H1 (cell line): ENCODE measurements around the gene TMX2. TPM values are rescaled to one million over a fixed set of nuclear protein-coding genes. Genes with fewer than 3 reads are reported as not detected.
A peak's percentile ranks its signal among the peaks of the same experiment; 100 is the strongest.

Experiments used
- ASH2L ChIP-seq: fragments of 200-600, 300-600 bp; sonication (generic); IDR thresholded peaks from one replicate; pipeline ENCODE4 v1.7.1; 2017; ENCODE audit warnings: low read length
- ATF2 ChIP-seq: IDR thresholded peaks from 2 replicates; pipeline ENCODE4 v1.6.1; 2012; ENCODE audit warnings: low read length, inconsistent platforms
- CEBPB ChIP-seq: IDR thresholded peaks from 2 replicates; pipeline ENCODE4 v1.6.1; 2012; ENCODE audit warnings: low read depth, low read length
- CHD2 ChIP-seq: IDR thresholded peaks from 2 replicates; pipeline ENCODE4 v1.6.1; 2012; ENCODE audit warnings: low read length, improper control_type of control experiment
- CTCF ChIP-seq, 3 experiments: IDR thresholded peaks; 1 replicate in 2 of 3; 2 replicates in 1 of 3; pipeline versions ENCODE4 v1.5.1 to v1.6.1; 2011; ENCODE audit warnings: low read length in 3 of 3, mild to moderate bottlenecking in 3 of 3, inconsistent platforms in 2 of 3, low read depth in 1 of 3, moderate library complexity in 1 of 3; ENCODE audit not compliant: insufficient read depth in 1 of 3; ENCODE audit errors: control extremely low read depth in 1 of 3
- JUN ChIP-seq: IDR thresholded peaks from 2 replicates; pipeline ENCODE4 v1.6.1; 2011; ENCODE audit warnings: low read depth, mild to moderate bottlenecking, improper control_type of control experiment, low read length
- JUND ChIP-seq: IDR thresholded peaks from 2 replicates; pipeline ENCODE4 v1.6.1; 2011; ENCODE audit warnings: mild to moderate bottlenecking, improper control_type of control experiment, low read length
- KDM5A ChIP-seq: fragments of 200-600 bp; IDR thresholded peaks from 2 replicates; pipeline ENCODE4 v1.7.1; 2012; ENCODE audit warnings: mild to moderate bottlenecking, low read length, inconsistent platforms, mixed read lengths
- NRF1 ChIP-seq: IDR thresholded peaks from 2 replicates; pipeline ENCODE4 v1.6.1; 2011; ENCODE audit warnings: mild to moderate bottlenecking, low read depth, low read length, improper control_type of control experiment
- RNF2 ChIP-seq: fragments of 200-900, 300-1000 bp; sonication (generic); IDR thresholded peaks from 2 replicates; pipeline ENCODE4 v1.7.1; 2016; ENCODE audit warnings: borderline replicate concordance, low read depth, mild to moderate bottlenecking, antibody characterized with exemption, low read length; ENCODE audit not compliant: poor library complexity, severe bottlenecking; ENCODE audit errors: missing control alignments
- SAP30 ChIP-seq: fragments of 300-600 bp; sonication (generic); IDR thresholded peaks from 2 replicates; pipeline ENCODE4 v1.7.1; 2012; ENCODE audit warnings: low read length, moderate library complexity, mild to moderate bottlenecking, inconsistent platforms; ENCODE audit not compliant: insufficient read depth, insufficient replicate concordance
- SIN3A ChIP-seq, 2 experiments: IDR thresholded peaks in 1 of 2; conservative IDR thresholded peaks in 1 of 2; 2 replicates each; pipeline ENCODE4 v1.6.1; 2011 to 2012; ENCODE audit warnings: low read length in 2 of 2, improper control_type of control experiment in 1 of 2, low read depth in 1 of 2, mild to moderate bottlenecking in 1 of 2
- SP1 ChIP-seq: IDR thresholded peaks from 2 replicates; pipeline ENCODE4 v1.6.1; 2011; ENCODE audit warnings: low read depth, low read length
- TAF1 ChIP-seq: IDR thresholded peaks from 2 replicates; pipeline ENCODE4 v1.6.1; 2011; ENCODE audit warnings: mild to moderate bottlenecking, low read depth, low read length
- TAF7 ChIP-seq: optimal IDR thresholded peaks from 2 replicates; pipeline ENCODE3; 2011; ENCODE audit warnings: low read depth, mild to moderate bottlenecking, inconsistent platforms, low read length, moderate library complexity, borderline replicate concordance
- TBP ChIP-seq: IDR thresholded peaks from 2 replicates; pipeline ENCODE4 v1.6.1; 2011; ENCODE audit warnings: low read depth, low read length, improper control_type of control experiment
- TCF12 ChIP-seq: IDR thresholded peaks from 2 replicates; pipeline ENCODE4 v1.6.1; 2011; ENCODE audit warnings: low read depth, mild to moderate bottlenecking, low read length
- YY1 ChIP-seq: IDR thresholded peaks from 2 replicates; pipeline ENCODE4 v1.6.1; 2011; ENCODE audit warnings: low read depth, mild to moderate bottlenecking, low read length
- polyA plus RNA-seq, 7 experiments: library from polyadenylated mRNA; depleted of rRNA in 3 of 7; stranded (reverse) in 5 of 7; unstranded in 2 of 7; fragments of >200 nt in 5 of 7; fragments of 200-250 nt in 2 of 7; gene quantifications; 1 replicate in 5 of 7; 2 replicates in 1 of 7; 4 replicates in 1 of 7; pipeline versions ENCODE4 v1.2.1 to v1.2.3, GENCODE V29; 2011 to 2013; ENCODE audit warnings: missing spikeins in 2 of 7, mixed read lengths in 2 of 7
- total RNA-seq: library from RNA; stranded (reverse); fragmentation: NEBNext Ultra II Directional; extraction: Animal tissue kit (Norgen Biotek cat#: 25700); gene quantifications from 2 replicates; pipeline ENCODE4 v1.2.1, GENCODE V29; 2021

The TMX2 gene
- total and polyA plus RNA-seq, 2 of the 8 experiments (the other 6 are each of a cell fraction or from before 2014, with no cell fraction given), result 70.4 to 100.0 TPM

GRCh38 chr11:57667736-57668433, 44.5 kb upstream of the TMX2 start, which contains the start of gene ZDHHC5 (continued):
- TF ChIP-seq JUN (no peak), TAF7 (peak; percentile 55), TCF12 (no peak), RNF2 (no peak), SIN3A (conservative IDR thresholded peaks at IDR 0.05 in 1 of 2, IDR thresholded peaks at IDR 0.05 in 1 of 2; ENCODE audit: low read depth in 1 of 2, low read length in 2 of 2) (peak in 1 of 2 experiments; percentile 86; a peak in 1 of 4 replicates), ATF2 (no peak), CEBPB (no peak), TAF1 (peak; percentile 87), KDM5A (0 out of 2 replicates have a peak, but pooled peaks have one; percentile 20), SAP30 (no peak), TBP (peak; percentile 64), YY1 (no peak), CHD2 (peak; percentile 92), CTCF (IDR thresholded peaks at IDR 0.05; ENCODE audit: control extremely low read depth in 1 of 3, insufficient read depth in 1 of 3, low read depth in 1 of 3, low read length in 3 of 3) (peak; percentile 14 to 46 (median 37); a peak in 2 of 4 replicates), JUND (no peak), ASH2L (peak; percentile 90), NRF1 (0 out of 2 replicates have a peak, but pooled peaks have one; percentile 15), SP1 (no peak)
